GM18511 (cell line): Measurements from ENCODE around the gene LBR.
"Not testable (repeated sequence)": the region's sequence is repeated elsewhere in the genome, so short reads cannot be mapped to it uniquely, and the experiment has no call there.

Experiments
- ATAC-seq: cut with Tn5 transposase; IDR thresholded peaks from one replicate; pipeline ENCODE4 v1.9.1; 2021; ENCODE audit warnings: mild to moderate bottlenecking, moderate library complexity; ENCODE audit not compliant: unreplicated experiment

Gene LBR

GRCh38 chr1:225423518-225423855 lies 4.4 kb downstream of the LBR start:
- no peak for ATAC-seq

GRCh38 chr1:225422795-225423517 lies 4.9 kb downstream of the LBR start:
- no peak for ATAC-seq

- ATAC-seq: no peak
These were observed 5.7 kb downstream of the LBR start for GRCh38 chr1:225422031-225422605.

GRCh38 chr1:225418598-225418997 lies 9.2 kb downstream of the LBR start:
- no peak for ATAC-seq

GRCh38 chr1:225418059-225418458 lies 9.8 kb downstream of the LBR start:
- ATAC-seq: no peak

GRCh38 chr1:225415967-225416745 lies 11.7 kb downstream of the LBR start:
- no peak for ATAC-seq

- ATAC-seq: no peak
These were observed 12.5 kb downstream of the LBR start for GRCh38 chr1:225415307-225415706.

GRCh38 chr1:225413708-225414375 lies 14.0 kb downstream of the LBR start:
- ATAC-seq: no peak

GRCh38 chr1:225412803-225413351 lies 15.0 kb downstream of the LBR start:
- no peak for ATAC-seq

- no peak for ATAC-seq
These were observed 15.5 kb downstream of the LBR start for GRCh38 chr1:225412321-225412720.

GRCh38 chr1:225410036-225410435 lies 17.8 kb downstream of the LBR start:
- ATAC-seq: no peak

GRCh38 chr1:225409051-225409450 lies 18.8 kb downstream of the LBR start:
- no peak for ATAC-seq

GRCh38 chr1:225408249-225408648 lies 19.6 kb downstream of the LBR start:
- ATAC-seq: no peak

GRCh38 chr1:225407755-225408154 lies 20.1 kb downstream of the LBR start:
- ATAC-seq: no peak

- no peak for ATAC-seq
These were observed 20.7 kb downstream of the LBR start for GRCh38 chr1:225406976-225407725.

GRCh38 chr1:225400968-225401367 lies 26.9 kb downstream of the LBR start:
- ATAC-seq: no peak

GRCh38 chr1:225396357-225396756 lies 31.5 kb downstream of the LBR start:
- ATAC-seq: no peak

- no peak for ATAC-seq
These were observed 38.0 kb downstream of the LBR start for GRCh38 chr1:225389843-225390242.

GRCh38 chr1:225388372-225388771 lies 39.5 kb downstream of the LBR start:
- no peak for ATAC-seq

GRCh38 chr1:225386860-225387259 lies 41.0 kb downstream of the LBR start:
- not testable (repeated sequence) for ATAC-seq

GRCh38 chr1:225380691-225381090 lies 47.1 kb downstream of the LBR start:
- ATAC-seq: no peak
